Activated CD4-positive, alpha-beta memory T cell treated with anti-CD3 and anti-CD28 coated beads for 36 hours (primary cell): ENCODE results near the gene TREH. TPM values are rescaled to one million over a fixed set of nuclear protein-coding genes. Genes with fewer than 3 reads are reported as not detected.
A peak's percentile ranks its signal among the peaks of the same experiment; 100 is the strongest.

Source experiments
- CTCF ChIA-PET: fragments of 350-600 bp; sonication (Branson Sonifier 250); formaldehyde crosslinking; loops from one replicate; lab custom pipeline; 2021; ENCODE audit warnings: antibody characterized with exemption, inconsistent platforms; lab: Charles Lee
- POLR2A ChIA-PET: fragments of 350-600 bp; sonication (Branson Sonifier 250); formaldehyde crosslinking; loops from one replicate; lab custom pipeline; 2021; ENCODE audit warnings: antibody characterized with exemption; lab: Charles Lee
- DNase-seq: peaks from one replicate; pipeline ENCODE4 v3.0.0-alpha.2; 2020
- H3K27ac Mint-ChIP-seq: one replicate; pipeline ENCODE4 v1.8.0; 2021; ENCODE audit warnings: mixed read lengths
- H3K27me3 Mint-ChIP-seq: one replicate; pipeline ENCODE4 v1.8.0; 2021; ENCODE audit warnings: mixed read lengths
- H3K36me3 Mint-ChIP-seq: one replicate; pipeline ENCODE4 v1.8.0; 2021; ENCODE audit warnings: mixed read lengths
- H3K4me1 Mint-ChIP-seq: one replicate; pipeline ENCODE4 v1.8.0; 2021; ENCODE audit warnings: low read depth, mixed read lengths
- H3K4me3 Mint-ChIP-seq: one replicate; pipeline ENCODE4 v1.8.0; 2021; ENCODE audit warnings: mild to moderate bottlenecking, mixed read lengths
- H3K9me3 Mint-ChIP-seq: one replicate; pipeline ENCODE4 v1.8.0; 2021; ENCODE audit warnings: mixed read lengths
- intact Hi-C: fragments of 100-400 bp; cut with micrococcal nuclease; formaldehyde crosslinking; loops from one replicate; pipeline ENCODE4 v1.15.1; 2023
- total RNA-seq, 2 experiments: library from RNA; stranded (reverse); gene quantifications; one replicate each; pipeline ENCODE4 v1.2.3, GENCODE V29; 2021

TREH gene
- total RNA-seq, 2 experiments from 2014 or later, result not detected

DNA sequence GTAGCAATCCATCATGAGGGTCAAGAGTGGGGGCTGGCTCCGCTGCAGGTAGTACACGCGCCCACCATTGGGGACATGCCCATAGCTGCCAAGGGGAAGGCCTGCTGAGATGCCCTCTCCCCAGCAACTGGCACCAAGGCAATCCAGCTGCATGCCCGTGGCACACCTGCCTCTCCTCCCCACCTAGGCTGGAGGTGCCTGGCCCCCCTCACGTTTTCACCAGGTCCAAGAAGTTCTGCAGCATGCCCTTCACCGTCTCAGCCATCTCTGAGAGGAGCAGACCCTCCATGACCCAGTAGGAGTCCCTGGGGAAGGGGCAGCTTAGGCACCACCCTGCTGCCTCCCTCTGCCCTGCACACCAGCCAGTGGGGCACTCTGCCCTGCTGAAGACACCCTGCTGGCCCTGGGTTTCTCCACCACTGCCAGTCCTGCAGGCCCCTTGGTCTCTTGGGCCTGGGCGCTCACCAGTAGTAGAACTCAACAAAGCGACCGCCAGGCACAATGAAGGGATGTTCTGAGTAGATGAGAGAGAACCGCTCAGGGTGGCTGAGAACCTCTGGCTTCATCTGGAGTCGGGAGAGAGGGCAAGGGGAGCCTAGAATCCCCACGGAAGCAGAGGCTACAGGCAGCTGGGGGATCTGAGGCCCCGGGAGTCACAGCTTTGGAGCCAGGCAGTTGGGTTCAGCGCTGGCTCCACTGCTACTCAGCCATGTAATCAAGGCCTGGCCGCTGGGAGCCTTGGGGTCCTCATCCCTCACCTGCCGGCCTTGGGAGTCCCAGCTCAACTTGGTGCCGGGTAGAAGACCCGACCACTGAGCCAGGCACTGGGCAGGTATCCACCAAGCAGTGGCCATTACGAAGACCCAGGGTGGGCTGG is 17.8 kb downstream of the TREH start:
- no peak overlapping the region for H3K27ac Mint-ChIP-seq
- no peaks in the 10 kb centered on the region for H3K9me3 Mint-ChIP-seq
- H3K27me3 Mint-ChIP-seq, result no peaks in the 10 kb centered on the region
- POLR2A ChIA-PET, result no interaction called here
- H3K4me1 Mint-ChIP-seq, result peaks cover 7% of the 10 kb centered on the region
- H3K36me3 Mint-ChIP-seq, result no peaks in the 10 kb centered on the region
- no peak overlapping the region for H3K4me3 Mint-ChIP-seq
- DNase-seq, result no peak
- CTCF ChIA-PET, result interaction anchor here (0.5 to 3.1 kb wide), 3 partner anchors 28 to 298 kb away, joined by 3 to 14 read pairs (median 7); no protein-coding TSS in a partner anchor
- intact Hi-C loops, result no loop called here

DNA sequence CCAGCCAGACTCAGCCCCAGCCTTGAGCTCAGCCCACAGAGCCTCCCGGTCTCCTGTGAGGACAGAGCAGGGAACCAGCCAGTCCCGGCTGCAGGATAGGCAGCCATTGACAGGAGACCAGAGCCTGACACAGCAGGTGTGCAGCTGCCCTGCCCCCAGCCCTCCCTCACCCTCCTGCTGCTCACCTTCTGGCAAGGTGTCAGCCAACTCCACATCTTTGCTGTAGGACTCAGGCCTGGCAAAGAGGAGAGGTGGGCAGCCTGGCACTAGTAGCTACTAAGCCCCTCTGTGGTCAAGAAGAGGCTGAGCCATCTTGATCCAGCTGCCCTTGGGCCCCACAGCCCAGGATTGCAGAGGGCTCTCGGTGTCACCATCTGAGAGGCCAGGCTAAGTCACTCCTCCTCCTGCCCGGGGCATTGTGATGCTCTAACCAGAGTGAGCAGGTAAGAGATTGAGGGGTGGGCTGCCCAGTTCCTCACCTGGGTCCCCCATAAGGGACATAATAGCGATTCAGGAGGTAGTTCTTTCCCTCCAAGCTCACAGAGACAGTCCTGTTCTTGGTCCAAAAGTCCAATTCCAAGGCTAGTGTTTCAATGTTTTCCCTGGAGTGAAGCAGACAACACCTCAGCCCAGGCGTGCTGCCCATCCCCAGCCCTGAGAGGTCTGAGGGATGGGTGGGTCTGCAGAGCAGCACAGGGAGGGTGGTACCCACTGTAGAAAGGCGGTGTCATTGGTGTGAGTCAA is 18.6 kb downstream of the TREH start:
- peaks cover 2% of the 10 kb centered on the region for H3K4me1 Mint-ChIP-seq
- POLR2A ChIA-PET, result no interaction called here

DNA sequence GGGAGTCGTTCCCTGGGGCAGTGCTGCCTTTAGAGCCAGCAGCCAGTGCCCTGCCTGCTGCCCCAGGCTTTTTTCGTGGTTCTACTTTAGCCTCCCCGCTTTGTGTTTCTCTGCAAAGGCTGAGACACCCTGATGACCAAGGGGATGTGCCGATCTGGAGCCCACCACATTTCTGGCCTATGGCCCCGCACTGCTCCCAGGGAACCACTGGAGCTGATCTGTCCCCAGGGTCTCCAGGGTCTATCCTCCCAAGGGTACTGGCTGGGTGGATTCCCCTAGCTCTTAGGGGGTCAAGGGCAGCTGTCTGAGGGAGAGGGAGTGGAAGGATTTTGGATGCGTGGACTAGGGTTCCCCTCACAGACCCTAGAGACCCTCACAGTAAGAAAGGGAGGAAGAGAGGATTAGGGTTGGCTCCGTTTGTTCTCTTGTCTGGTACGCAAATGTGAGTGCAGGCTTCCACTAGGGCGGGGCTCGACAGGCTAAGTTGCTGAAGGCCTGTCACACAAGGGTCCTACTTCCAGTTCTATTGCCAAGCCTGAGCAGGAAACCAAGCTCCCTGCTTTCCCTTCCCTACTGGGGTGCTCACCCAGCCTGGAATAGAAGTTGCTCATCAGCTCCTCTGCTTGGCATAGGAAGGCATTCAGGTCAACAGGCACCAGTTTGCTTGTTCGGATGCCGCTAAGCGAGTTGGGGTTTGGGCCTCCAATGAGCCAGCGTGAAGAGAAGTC is 19.3 kb downstream of the TREH start:
- intact Hi-C loops, result loop anchor here (1.0 kb wide), 1 partner anchor 65 kb away; no protein-coding TSS in a partner anchor
- CTCF ChIA-PET, result interaction anchor here (0.8 to 3.1 kb wide), 15 partner anchors 9 to 488 kb away, joined by 3 to 14 read pairs (median 4); no protein-coding TSS in a partner anchor

More for the DNA sequence above, 18.6 kb downstream of the TREH start:
- intact Hi-C loops, result no loop called here
- H3K27ac Mint-ChIP-seq, result no peak overlapping the region
- CTCF ChIA-PET, result interaction anchor here (0.6 to 3.1 kb wide), 7 partner anchors 8 to 105 kb away, joined by 3 to 14 read pairs (median 5); no protein-coding TSS in a partner anchor
- H3K36me3 Mint-ChIP-seq, result no peaks in the 10 kb centered on the region
- H3K9me3 Mint-ChIP-seq, result no peaks in the 10 kb centered on the region
- DNase-seq, result no peak
- H3K27me3 Mint-ChIP-seq, result no peaks in the 10 kb centered on the region
- H3K4me3 Mint-ChIP-seq, result no peak overlapping the region

DNA sequence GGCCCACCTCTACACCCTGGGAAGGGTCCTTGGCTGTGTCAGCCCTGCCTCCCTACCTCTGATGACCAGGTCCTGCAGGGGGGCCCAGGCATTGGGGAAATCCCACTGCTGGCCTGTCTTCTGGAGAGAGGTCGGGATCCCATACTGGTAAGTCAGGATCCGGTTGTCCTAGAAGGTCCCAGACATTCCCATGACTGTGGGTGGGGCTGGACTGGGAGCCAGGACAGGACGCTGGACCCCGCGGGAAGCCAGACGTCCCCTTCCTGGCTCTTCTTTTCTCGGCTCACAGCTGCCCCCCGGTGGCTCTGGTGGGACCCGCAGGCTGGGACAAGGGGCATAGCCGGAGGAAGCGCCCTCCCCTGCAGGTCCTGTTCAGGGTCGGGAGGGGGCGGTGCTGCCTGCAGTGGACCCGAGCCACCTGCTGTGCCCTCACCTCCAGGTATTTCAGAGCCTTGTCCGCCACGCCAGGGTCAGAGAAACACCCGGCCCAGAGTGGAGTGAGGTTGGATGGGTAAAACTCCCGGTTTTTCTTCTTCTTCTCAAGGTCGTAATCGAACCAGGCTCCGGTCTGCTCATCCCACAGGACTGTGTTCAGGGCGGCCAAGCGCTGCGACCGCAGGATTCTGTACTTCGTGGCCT is 20.0 kb downstream of the TREH start:
- Mint-ChIP-seq H3K4me3 (no peak overlapping the region), H3K27ac (no peak overlapping the region), H3K9me3 (no peaks in the 10 kb centered on the region), H3K27me3 (no peaks in the 10 kb centered on the region), H3K4me1 (peaks cover 2% of the 10 kb centered on the region), H3K36me3 (no peaks in the 10 kb centered on the region)
- ChIA-PET POLR2A (no interaction called here), CTCF (interaction anchor here (0.6 to 3.1 kb wide), 18 partner anchors 12 to 488 kb away, joined by 3 to 14 read pairs (median 3); no protein-coding TSS in a partner anchor)
- intact Hi-C loops, result loop anchor here (1.0 kb wide), 1 partner anchor 64 kb away; no protein-coding TSS in a partner anchor
- DNase-seq, result peak; percentile 94

More for the DNA sequence above, 19.3 kb downstream of the TREH start:
- DNase-seq, result no peak
- H3K36me3 Mint-ChIP-seq, result no peaks in the 10 kb centered on the region
- no peaks in the 10 kb centered on the region for H3K9me3 Mint-ChIP-seq
- POLR2A ChIA-PET, result no interaction called here
- peaks cover 2% of the 10 kb centered on the region for H3K4me1 Mint-ChIP-seq
- peak overlapping the region; percentile 45 for H3K27ac Mint-ChIP-seq
- no peak overlapping the region for H3K4me3 Mint-ChIP-seq
- no peaks in the 10 kb centered on the region for H3K27me3 Mint-ChIP-seq

DNA sequence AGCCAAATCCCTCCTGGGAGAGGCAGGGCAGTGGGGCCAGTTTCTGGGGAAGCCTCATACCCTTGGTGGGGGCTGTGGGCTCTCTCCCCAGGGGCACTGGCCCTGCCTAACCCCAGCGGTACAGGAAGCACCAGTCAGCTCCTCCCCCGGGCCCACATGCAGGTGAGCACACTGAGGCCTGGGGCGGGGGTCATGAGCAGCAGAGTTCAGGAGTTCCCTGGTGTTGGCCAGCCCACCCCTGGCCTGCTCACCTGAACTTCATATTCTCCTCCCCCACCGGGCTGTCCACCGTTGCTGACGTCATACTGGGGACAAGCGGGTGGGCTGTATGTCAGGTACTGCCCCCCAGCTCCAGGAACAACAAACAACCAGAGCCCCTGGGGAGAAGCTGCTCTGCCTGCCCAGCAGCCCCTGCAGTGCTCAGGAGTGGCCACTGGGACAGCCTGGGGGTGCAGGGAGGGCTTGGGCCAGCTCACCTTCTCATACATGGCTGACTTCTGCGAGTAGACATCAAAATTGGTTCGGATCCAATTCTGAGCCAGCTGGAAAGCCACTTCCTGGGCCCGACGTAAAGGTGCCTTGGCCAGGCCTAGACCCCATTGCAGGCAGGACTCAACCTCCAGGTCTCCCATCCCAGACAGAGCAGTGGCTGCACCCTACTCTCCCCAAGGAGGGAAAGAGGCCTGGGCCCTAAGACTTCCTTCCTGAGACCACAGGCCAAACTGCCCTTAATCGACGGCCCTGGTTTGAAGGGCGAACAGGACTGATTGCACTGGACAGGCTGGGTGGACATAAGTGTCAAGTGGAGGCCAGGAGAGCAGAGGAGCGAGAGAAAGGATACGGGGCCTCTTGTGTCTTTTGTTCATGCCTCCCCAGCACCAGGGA is 20.8 kb downstream of the TREH start:
- POLR2A ChIA-PET, result interaction anchor here (0.5 kb wide), 1 partner anchor 388 kb away, joined by 3 read pairs; no protein-coding TSS in a partner anchor
- H3K9me3 Mint-ChIP-seq, result no peaks in the 10 kb centered on the region
- DNase-seq, result no peak
- intact Hi-C loops, result loop anchor here (1.0 kb wide), 1 partner anchor 63 kb away; no protein-coding TSS in a partner anchor
- no peaks in the 10 kb centered on the region for H3K27me3 Mint-ChIP-seq
- peaks cover 2% of the 10 kb centered on the region for H3K4me1 Mint-ChIP-seq
- CTCF ChIA-PET, result interaction anchor here (0.6 to 3.1 kb wide), 20 partner anchors 10 to 487 kb away, joined by 3 to 14 read pairs (median 3); no protein-coding TSS in a partner anchor
- no peak overlapping the region for H3K27ac Mint-ChIP-seq
- H3K4me3 Mint-ChIP-seq, result no peak overlapping the region
- no peaks in the 10 kb centered on the region for H3K36me3 Mint-ChIP-seq

DNA sequence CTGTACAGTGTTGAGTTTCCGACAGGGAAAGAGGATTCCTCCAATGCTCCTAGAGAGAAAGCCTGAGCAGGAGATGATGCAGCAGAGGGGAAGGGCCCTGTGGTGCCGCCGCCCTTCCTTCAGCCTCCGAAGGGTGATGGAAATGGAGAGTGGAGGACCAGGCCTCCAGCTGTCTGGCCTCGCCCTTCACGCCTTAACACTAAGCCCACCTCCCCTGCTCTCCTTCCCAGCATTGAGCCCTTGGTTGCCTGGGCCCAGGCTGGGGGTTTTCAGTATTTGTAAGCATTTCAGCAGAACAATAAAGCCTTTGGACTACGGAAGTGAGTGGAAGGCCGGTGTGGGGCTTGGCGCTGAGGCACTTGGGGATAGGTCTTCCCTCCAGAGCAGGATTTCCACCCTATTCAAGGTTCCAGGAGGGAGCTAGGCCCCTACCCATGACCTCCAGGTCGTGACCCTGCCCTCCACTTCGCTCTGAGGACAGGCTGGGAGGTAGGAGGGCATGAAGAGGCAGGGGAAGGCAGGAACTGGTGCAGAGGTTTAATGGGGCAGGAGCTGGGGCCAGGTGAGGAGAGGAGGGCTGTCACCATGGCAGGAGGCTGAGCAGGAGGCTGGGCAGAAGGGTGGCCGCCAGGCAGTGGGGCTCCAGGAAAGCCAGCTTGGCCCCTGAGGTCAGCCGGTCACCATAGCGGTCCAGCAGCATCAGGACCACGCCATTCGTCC is 21.6 kb downstream of the TREH start:
- H3K9me3 Mint-ChIP-seq, result no peaks in the 10 kb centered on the region
- no peaks in the 10 kb centered on the region for H3K36me3 Mint-ChIP-seq
- ChIA-PET CTCF (interaction anchor here (0.6 to 3.1 kb wide), 6 partner anchors 9 to 210 kb away, joined by 3 to 14 read pairs (median 4); no protein-coding TSS in a partner anchor), POLR2A (interaction anchor here (0.5 kb wide), 1 partner anchor 388 kb away, joined by 3 read pairs; no protein-coding TSS in a partner anchor)
- no peaks in the 10 kb centered on the region for H3K27me3 Mint-ChIP-seq
- intact Hi-C loops, result no loop called here
- no peak overlapping the region for H3K4me3 Mint-ChIP-seq
- no peak overlapping the region for H3K27ac Mint-ChIP-seq
- no peak for DNase-seq
- H3K4me1 Mint-ChIP-seq, result peaks cover 3% of the 10 kb centered on the region

DNA sequence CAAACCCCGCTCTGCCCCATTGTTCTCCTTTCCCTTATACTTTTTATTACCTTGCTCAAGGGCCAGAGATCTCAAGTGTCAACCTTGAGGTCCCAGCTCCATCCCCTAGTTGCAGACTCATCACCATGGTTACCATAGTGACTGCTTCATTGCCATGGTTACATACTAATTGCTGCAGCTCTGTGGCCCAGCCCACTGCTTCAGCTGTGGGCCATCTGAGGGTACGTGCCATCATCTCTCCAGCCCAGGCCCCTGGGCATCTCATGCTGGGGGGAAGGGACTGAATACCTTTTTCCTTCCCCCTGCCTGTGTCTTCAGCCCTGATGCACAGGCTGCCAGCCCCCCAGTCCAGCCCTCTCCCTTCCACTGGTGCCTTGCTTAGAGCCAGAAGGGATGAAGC is 22.2 kb downstream of the TREH start:
- POLR2A ChIA-PET, result no interaction called here
- Mint-ChIP-seq H3K27ac (no peak overlapping the region), H3K4me1 (peaks cover 9% of the 10 kb centered on the region), H3K4me3 (no peak overlapping the region), H3K36me3 (no peaks in the 10 kb centered on the region), H3K9me3 (no peaks in the 10 kb centered on the region), H3K27me3 (no peaks in the 10 kb centered on the region)
- CTCF ChIA-PET, result interaction anchor here (1.4 to 2.2 kb wide), 2 partner anchors 32 to 62 kb away, joined by 5 to 8 read pairs; no protein-coding TSS in a partner anchor
- intact Hi-C loops, result no loop called here
- DNase-seq, result no peak

DNA sequence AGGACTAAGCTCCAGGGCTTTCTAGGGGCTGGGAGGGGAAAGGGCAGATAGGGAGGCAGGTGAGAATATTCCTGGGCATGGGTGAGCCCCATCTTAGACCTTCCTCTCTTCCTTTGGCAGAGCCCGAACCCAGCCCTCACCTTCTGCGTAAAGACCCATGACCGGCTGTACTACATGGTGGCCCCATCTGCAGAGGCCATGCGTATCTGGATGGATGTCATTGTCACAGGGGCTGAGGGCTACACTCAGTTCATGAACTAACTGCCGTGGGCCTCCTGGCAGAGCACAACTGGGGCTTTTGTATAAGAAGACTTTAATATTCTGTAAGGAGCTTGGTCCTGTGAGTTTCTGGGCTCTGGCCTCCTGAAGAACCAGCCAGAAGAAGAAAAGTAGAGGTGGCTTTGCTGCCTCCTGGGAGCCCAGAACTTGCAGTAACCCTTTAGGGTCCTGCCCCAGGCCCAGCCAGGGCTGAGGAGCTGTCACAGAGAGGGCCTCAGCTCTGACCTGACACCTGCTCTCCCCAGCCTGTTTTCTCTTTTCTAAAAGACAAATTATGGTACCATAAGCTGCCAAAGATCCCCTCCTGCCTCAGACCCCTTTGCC is 22.8 kb downstream of the TREH start:
- H3K4me1 Mint-ChIP-seq, result peaks cover 10% of the 10 kb centered on the region
- intact Hi-C loops, result no loop called here
- H3K27ac Mint-ChIP-seq, result no peak overlapping the region

DNA sequence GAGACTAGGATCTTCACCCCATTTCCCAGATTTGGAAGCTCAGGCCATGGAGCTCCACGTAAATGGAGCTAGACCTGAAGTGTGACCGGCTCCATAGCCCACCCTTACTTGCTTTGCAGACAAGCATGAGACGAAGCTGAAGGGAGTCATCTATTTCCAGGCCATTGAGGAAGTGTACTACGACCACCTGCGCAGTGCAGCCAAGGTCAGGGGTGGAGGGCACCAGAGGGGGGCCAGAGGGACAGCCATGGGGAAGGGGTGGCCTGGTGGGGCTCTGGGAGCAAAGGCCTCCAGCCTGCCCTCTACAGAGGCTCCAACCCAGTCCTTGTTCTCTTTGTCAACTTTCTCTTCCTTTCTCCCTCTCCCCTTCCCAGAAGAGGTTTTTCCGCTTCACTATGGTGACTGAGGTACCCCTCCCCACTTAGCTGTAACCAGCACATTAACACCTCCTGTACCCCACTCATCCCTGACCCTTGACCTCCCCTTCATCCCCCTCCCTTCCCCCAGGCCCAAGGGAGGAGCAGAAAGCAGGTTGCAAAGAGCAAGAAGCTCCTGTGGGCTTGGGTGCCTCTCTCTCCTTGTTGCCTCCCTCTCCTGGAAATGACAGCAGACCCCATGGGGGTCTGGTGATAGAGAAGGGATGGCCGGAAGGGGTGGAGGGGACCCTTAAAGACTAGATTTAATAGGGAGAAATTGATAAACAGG is 23.8 kb downstream of the TREH start:
- DNase-seq, result no peak
- CTCF ChIA-PET, result interaction anchor here (1.1 kb wide), 1 partner anchor 62 kb away, joined by 3 read pairs; no protein-coding TSS in a partner anchor
- Mint-ChIP-seq H3K4me3 (no peak overlapping the region), H3K27ac (no peak overlapping the region), H3K4me1 (peaks cover 10% of the 10 kb centered on the region), H3K27me3 (no peaks in the 10 kb centered on the region), H3K36me3 (no peaks in the 10 kb centered on the region), H3K9me3 (no peaks in the 10 kb centered on the region)
- intact Hi-C loops, result no loop called here
- POLR2A ChIA-PET, result no interaction called here

More for the DNA sequence above, 22.8 kb downstream of the TREH start:
- POLR2A ChIA-PET, result no interaction called here
- no peaks in the 10 kb centered on the region for H3K9me3 Mint-ChIP-seq
- DNase-seq, result no peak
- H3K36me3 Mint-ChIP-seq, result no peaks in the 10 kb centered on the region
- CTCF ChIA-PET, result interaction anchor here (1.4 to 2.2 kb wide), 2 partner anchors 33 to 62 kb away, joined by 5 to 8 read pairs; no protein-coding TSS in a partner anchor
- H3K27me3 Mint-ChIP-seq, result no peaks in the 10 kb centered on the region
- no peak overlapping the region for H3K4me3 Mint-ChIP-seq
